HG03432 (cell line): ENCODE measurements around the gene ATP6V0E1.
"Not testable (repeated sequence)": the region's sequence is repeated elsewhere in the genome, so short reads cannot be mapped to it uniquely, and the experiment has no call there.

ENCODE experiments used
- ATAC-seq: cut with Tn5 transposase; IDR thresholded peaks from one replicate; pipeline ENCODE4 v1.9.1; 2021; ENCODE audit warnings: mild to moderate bottlenecking, moderate library complexity; ENCODE audit not compliant: unreplicated experiment

The ATP6V0E1 gene

GRCh38 chr5:173001229-173001841 lies 17.8 kb downstream of the ATP6V0E1 start:
- peak; percentile 82 for ATAC-seq

GRCh38 chr5:173003360-173003759 lies 19.8 kb downstream of the ATP6V0E1 start:
- ATAC-seq = no peak

GRCh38 chr5:173004013-173004412 lies 20.4 kb downstream of the ATP6V0E1 start:
- no peak for ATAC-seq

- no peak for ATAC-seq
Measured at GRCh38 chr5:173004447-173004846, 20.9 kb downstream of the ATP6V0E1 start.

DNA sequence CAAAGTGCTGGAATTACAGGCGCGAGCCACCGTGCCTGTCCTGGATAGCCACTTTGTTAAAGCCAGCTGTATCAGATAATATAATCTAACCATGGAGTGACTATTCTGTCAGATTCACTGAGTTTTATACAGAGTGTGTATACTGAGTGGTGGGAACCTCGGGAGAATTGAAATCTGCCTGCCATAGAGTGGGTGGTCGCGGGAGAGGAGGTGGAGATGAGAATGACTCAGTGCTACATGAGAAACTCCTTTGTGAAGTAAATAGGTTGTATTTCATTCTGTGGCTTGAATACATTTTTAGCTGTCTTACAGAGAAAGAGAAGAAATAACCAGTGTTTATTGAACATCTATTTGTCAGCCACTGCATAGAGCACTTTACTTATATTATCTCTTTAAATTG lies 26.4 kb downstream of the ATP6V0E1 start:
- ATAC-seq = no peak

DNA sequence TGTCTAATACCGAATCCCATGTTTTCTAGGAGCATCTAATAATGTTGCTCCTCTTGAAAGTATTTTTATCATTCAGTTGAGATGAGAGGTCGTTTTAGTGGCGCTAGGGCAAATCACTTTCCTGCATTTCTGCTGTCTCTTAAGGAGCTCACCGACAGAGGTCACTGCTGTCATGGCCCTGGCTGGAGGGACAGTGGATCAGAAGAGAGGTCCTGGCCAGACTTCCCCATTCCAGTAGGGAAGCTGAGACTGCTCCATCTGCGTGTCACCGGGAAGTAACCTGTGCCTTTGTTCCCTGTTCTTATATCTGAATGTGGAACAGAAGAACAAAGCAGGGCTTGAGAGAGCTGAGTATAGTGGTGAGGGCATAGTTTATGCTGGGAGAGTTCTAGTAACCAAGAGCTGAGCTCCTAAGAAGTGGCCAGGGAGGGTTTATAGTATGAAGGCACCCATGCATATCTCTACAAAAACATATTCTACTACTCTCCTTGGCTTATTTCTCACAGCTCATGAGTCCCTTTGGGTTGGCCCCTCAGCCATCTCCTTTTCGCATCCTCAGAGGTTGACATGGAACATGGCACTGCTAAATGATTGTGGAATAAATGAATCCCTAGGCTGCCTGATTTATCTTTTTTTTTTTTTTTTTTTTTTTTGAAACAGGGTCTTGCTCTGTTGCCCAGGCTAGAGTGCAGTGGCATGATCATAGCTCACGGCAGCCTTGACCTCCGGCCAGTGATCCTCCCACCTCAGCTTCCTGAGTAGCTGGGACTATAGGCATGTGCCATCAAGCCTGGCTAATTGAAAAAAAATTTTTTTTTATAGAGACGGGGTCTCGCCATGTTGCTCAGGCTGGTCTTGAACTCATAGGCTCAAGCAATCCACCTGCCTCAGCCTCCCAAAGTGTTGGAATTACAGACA lies 27.2 kb downstream of the ATP6V0E1 start:
- no peak for ATAC-seq

DNA sequence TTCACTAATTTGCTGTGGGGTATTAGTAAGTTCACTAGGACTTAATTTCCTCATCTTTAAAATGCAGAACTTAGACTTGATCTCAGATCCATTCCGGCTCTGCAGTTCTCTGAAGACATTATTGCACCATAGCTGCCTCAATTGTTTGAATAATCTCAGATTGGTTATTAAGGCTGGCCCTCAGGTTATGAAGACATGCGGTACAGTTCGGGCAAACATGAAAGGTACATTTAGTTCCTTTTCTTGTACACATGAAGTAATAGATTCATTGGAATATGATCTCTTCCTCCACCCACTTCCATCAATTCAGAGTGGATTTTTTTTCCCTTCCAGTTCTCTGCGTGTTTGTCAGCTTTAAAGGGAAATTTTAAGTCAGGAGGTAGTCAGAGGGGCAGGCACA lies 28.0 kb downstream of the ATP6V0E1 start:
- no peak for ATAC-seq

- no peak for ATAC-seq
Measured at GRCh38 chr5:173012882-173013281, 29.3 kb downstream of the ATP6V0E1 start.

GRCh38 chr5:173014671-173015070 lies 31.1 kb downstream of the ATP6V0E1 start:
- ATAC-seq = no peak

- ATAC-seq = no peak
Measured at GRCh38 chr5:173015192-173015591, 31.6 kb downstream of the ATP6V0E1 start.

GRCh38 chr5:173015598-173016455 lies 32.3 kb downstream of the ATP6V0E1 start:
- no peak for ATAC-seq

DNA sequence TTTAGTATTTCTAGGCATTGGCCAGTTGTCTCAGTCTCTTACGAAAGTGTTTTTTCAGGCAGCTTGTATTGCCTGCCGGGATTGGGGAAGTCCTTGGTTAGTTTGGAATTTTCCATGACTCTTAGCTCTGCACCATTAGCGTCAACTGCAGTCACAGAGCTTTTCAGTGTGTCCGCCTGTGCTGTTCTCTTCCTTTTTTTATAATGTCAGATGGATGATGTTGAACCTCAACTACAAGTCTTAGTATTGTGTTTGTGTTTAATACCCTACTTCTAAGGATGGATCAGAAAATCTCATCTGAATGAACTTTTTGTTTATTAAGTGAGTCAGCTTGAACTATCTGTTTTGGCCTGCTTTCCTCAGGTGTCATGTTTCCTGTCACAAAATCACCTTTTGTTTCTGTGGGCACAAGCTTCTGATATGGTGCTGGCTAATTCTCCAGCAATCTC lies 33.1 kb downstream of the ATP6V0E1 start:
- no peak for ATAC-seq

- ATAC-seq = not testable (repeated sequence)
Measured at GRCh38 chr5:173017087-173017486, 33.5 kb downstream of the ATP6V0E1 start.

DNA sequence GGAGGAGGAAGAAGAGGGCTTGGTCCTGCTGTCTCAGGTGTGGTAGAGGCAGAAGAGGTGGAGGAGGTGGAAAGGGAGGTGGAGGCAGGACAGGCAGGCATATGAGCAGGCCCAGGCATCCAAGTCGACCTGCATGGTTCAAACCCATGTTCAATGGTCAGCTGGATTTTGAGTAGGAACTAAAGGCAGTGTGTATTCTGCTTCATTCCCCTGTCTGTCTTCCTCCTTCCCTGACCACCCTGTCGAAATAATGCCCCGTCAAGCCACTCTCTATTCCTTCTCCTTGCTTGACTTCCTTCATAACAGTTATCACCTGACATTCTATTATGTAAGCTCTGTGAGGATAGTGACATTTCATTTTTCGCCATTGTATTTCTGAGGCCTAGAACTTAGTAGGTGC lies 34.8 kb downstream of the ATP6V0E1 start:
- no peak for ATAC-seq

- no peak for ATAC-seq
Measured at GRCh38 chr5:173020154-173020581, 36.6 kb downstream of the ATP6V0E1 start.

DNA sequence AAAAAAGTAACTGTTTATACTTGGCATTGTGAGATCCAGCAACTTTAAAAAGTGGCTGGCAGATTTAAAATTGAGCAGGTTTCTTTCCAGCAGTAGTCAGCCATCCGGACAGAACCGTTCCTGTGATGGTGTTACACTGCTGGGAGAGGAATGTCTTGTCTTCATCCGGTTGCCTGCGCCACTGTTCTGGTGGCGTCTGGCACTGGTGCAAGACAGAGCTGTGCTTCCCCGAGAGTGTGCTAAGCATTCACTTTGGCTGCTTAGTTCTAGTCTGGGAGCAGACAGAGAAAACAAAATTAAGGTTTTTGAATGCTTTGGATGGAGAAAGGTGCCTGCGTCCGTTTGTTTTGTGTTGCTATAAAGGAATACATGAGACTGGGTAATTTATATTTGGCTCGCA lies 37.1 kb downstream of the ATP6V0E1 start:
- ATAC-seq = no peak

DNA sequence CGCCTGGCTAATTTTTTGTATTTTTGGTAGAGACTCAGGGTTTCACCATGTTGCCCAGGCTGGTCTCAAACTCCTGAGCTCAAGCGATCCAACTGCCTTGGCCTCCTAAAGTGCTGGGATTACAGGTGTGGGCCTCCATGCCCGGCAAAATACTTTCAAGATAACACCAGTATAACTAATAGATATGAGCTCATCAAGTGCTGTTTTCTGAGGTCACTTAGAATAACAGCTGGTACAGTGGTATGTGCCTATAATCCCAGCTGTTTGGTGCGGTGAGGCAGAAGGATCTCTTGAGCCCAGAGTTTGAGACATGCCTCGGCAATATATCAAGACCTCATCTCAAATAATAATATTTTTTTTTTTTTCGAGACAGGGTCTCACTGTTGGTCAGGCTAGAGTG lies 42.1 kb downstream of the ATP6V0E1 start:
- ATAC-seq = no peak

GRCh38 chr5:173027905-173028304 lies 44.3 kb downstream of the ATP6V0E1 start:
- no peak for ATAC-seq

DNA sequence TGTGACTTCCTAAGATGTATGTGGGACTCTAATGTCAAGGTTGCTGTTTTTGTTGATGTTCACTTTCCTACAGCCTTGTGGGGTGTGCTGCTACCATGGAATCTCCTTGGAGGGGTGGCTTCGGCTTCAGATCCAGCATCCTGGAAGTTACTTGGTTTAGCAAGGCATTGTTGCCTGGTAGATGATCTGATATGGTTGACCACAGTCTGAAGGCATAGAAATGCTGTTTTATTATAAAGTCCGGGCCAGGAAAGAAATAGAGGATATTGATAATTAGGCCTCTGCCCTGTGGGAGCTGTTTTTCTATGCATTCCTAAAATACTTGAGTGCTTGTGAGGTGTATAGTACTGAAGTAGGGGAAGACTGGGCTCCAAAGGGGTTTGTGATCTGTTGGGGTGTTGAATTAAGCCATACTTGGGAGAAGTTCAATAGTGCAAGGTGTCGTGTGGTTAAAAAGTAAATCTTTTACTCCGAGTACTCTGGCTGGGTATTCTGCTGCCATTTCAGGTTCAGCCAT lies 45.3 kb downstream of the ATP6V0E1 start:
- no peak for ATAC-seq

- no peak for ATAC-seq
Measured at GRCh38 chr5:173029499-173029921, 45.9 kb downstream of the ATP6V0E1 start.

- ATAC-seq = not testable (repeated sequence)
Measured at GRCh38 chr5:173032096-173032495, 48.5 kb downstream of the ATP6V0E1 start.
